H9 (cell line): ENCODE results near the gene CSRNP3. TPM values are rescaled to one million over a fixed set of nuclear protein-coding genes. Genes with fewer than 3 reads are reported as not detected.

Source experiments
- DNase-seq: peaks from one replicate; pipeline ENCODE4 v3.0.0-alpha.2; 2017
- H2AFZ ChIP-seq: one replicate; pipeline ENCODE4 v1.6.1; 2013; ENCODE audit warnings: mild to moderate bottlenecking, low read length, control low read depth, moderate library complexity
- H2AK5ac ChIP-seq: 2 replicates; pipeline ENCODE4 v1.6.1; 2013; ENCODE audit warnings: low read length, control low read depth, mixed read lengths; ENCODE audit not compliant: insufficient read length
- H2BK120ac ChIP-seq: one replicate; pipeline ENCODE4 v1.6.1; 2013; ENCODE audit warnings: low read depth, mild to moderate bottlenecking, low read length, control low read depth, inconsistent platforms; ENCODE audit not compliant: poor library complexity, severe bottlenecking
- H2BK12ac ChIP-seq: 2 replicates; pipeline ENCODE4 v1.6.1; 2013; ENCODE audit warnings: low read length, control low read depth, mixed read lengths, low read depth; ENCODE audit not compliant: insufficient read length
- H2BK15ac ChIP-seq: 2 replicates; pipeline ENCODE4 v1.6.1; 2013; ENCODE audit warnings: low read depth, low read length, control low read depth
- H2BK20ac ChIP-seq: one replicate; pipeline ENCODE4 v1.6.1; 2013; ENCODE audit warnings: low read depth, mild to moderate bottlenecking, low read length, control low read depth, inconsistent platforms; ENCODE audit not compliant: poor library complexity, severe bottlenecking
- H2BK5ac ChIP-seq: 2 replicates; pipeline ENCODE4 v1.6.1; 2013; ENCODE audit warnings: low read length, control low read depth, mixed read lengths; ENCODE audit not compliant: insufficient read length
- H3K14ac ChIP-seq: 2 replicates; pipeline ENCODE4 v1.6.1; 2013; ENCODE audit warnings: low read length, control low read depth; ENCODE audit not compliant: insufficient read depth
- H3K18ac ChIP-seq: 2 replicates; pipeline ENCODE4 v1.6.1; 2013; ENCODE audit warnings: low read depth, mild to moderate bottlenecking, mixed read lengths, low read length, control low read depth; ENCODE audit not compliant: insufficient read length
- H3K23ac ChIP-seq: 2 replicates; pipeline ENCODE4 v1.6.1; 2013; ENCODE audit warnings: low read length, control low read depth, mixed read lengths, low read depth; ENCODE audit not compliant: insufficient read length
- H3K23me2 ChIP-seq: 2 replicates; pipeline ENCODE4 v1.6.1; 2013; ENCODE audit warnings: low read depth, mild to moderate bottlenecking, mixed read lengths, low read length, control low read depth; ENCODE audit not compliant: insufficient read length, poor library complexity, severe bottlenecking
- H3K27ac ChIP-seq: 2 replicates; pipeline ENCODE4 v1.5.1; 2013; ENCODE audit warnings: low read length, control low read depth, mixed read lengths, low read depth; ENCODE audit not compliant: insufficient read length
- H3K27me3 ChIP-seq: 2 replicates; pipeline ENCODE4 v1.6.1; 2013; ENCODE audit warnings: low read length, control low read depth, inconsistent platforms; ENCODE audit not compliant: insufficient read depth
- H3K4ac ChIP-seq: 2 replicates; pipeline ENCODE4 v1.6.1; 2013; ENCODE audit warnings: low read depth, mild to moderate bottlenecking, control low read depth, inconsistent platforms, low read length, moderate library complexity
- H3K4me1 ChIP-seq: 2 replicates; pipeline ENCODE4 v1.6.1; 2013; ENCODE audit warnings: low read length, control low read depth, inconsistent platforms; ENCODE audit not compliant: insufficient read depth
- H3K4me2 ChIP-seq: 2 replicates; pipeline ENCODE4 v1.6.1; 2013; ENCODE audit warnings: low read length, control low read depth, mixed read lengths; ENCODE audit not compliant: insufficient read length, insufficient read depth
- H3K56ac ChIP-seq: 2 replicates; pipeline ENCODE4 v1.6.1; 2013; ENCODE audit warnings: low read depth, mild to moderate bottlenecking, mixed read lengths, low read length, control low read depth; ENCODE audit not compliant: insufficient read length
- H3K79me1 ChIP-seq: 2 replicates; pipeline ENCODE4 v1.6.1; 2013; ENCODE audit warnings: low read depth, mild to moderate bottlenecking, moderate library complexity, low read length, control low read depth, inconsistent platforms; ENCODE audit not compliant: insufficient read depth, poor library complexity, severe bottlenecking
- H3K79me2 ChIP-seq: 2 replicates; pipeline ENCODE4 v1.6.1; 2013; ENCODE audit warnings: low read length, control low read depth, inconsistent platforms; ENCODE audit not compliant: insufficient read depth
- H3K9ac ChIP-seq: 2 replicates; pipeline ENCODE4 v1.6.1; 2013; ENCODE audit warnings: low read length, control low read depth, mixed read lengths; ENCODE audit not compliant: insufficient read length; ENCODE audit errors: extremely low read depth
- H3K9me3 ChIP-seq: one replicate; pipeline ENCODE4 v1.6.1; 2013; ENCODE audit warnings: low read depth, low read length, inconsistent platforms; ENCODE audit not compliant: control insufficient read depth
- H3T11ph ChIP-seq: one replicate; pipeline ENCODE4 v1.6.1; 2013; ENCODE audit warnings: mild to moderate bottlenecking, low read length, control low read depth, inconsistent platforms
- H4K20me1 ChIP-seq: one replicate; pipeline ENCODE4 v1.6.1; 2013; ENCODE audit not compliant: control insufficient read depth, insufficient read length, insufficient read depth
- H4K5ac ChIP-seq: 2 replicates; pipeline ENCODE4 v1.6.1; 2013; ENCODE audit warnings: low read depth, mild to moderate bottlenecking, mixed read lengths, low read length, control low read depth; ENCODE audit not compliant: insufficient read length
- H4K8ac ChIP-seq: replicated peaks from 2 replicates; pipeline ENCODE4 v1.6.1; 2013; ENCODE audit warnings: low read length, control low read depth, mixed read lengths, low read depth; ENCODE audit not compliant: insufficient read length
- H4K91ac ChIP-seq: 2 replicates; pipeline ENCODE4 v1.6.1; 2013; ENCODE audit warnings: low read depth, mild to moderate bottlenecking, moderate library complexity, mixed read lengths, low read length, control low read depth; ENCODE audit not compliant: insufficient read length
- H3K27ac Mint-ChIP-seq, 3 experiments: 2 replicates in 2 of 3; 3 replicates in 1 of 3; pipeline ENCODE4 v1.8.0; 2020 to 2021; ENCODE audit warnings: mixed read lengths in 3 of 3, mild to moderate bottlenecking in 1 of 3, moderate library complexity in 1 of 3
- H3K27me3 Mint-ChIP-seq: 2 replicates; pipeline ENCODE4 v1.8.0; 2021; ENCODE audit warnings: low read depth, mild to moderate bottlenecking, moderate library complexity, mixed read lengths
- H3K36me3 Mint-ChIP-seq, 3 experiments: 2 replicates in 2 of 3; 3 replicates in 1 of 3; pipeline ENCODE4 v1.8.0; 2020 to 2021; ENCODE audit warnings: low read depth in 3 of 3, mixed read lengths in 3 of 3; ENCODE audit not compliant: insufficient read depth in 1 of 3
- H3K4me1 Mint-ChIP-seq, 2 experiments: 2 replicates each; pipeline ENCODE4 v1.8.0; 2020; ENCODE audit warnings: mixed read lengths in 2 of 2
- H3K4me3 Mint-ChIP-seq, 2 experiments: 2 replicates in 1 of 2; 3 replicates in 1 of 2; pipeline ENCODE4 v1.8.0; 2020 to 2021; ENCODE audit warnings: mild to moderate bottlenecking in 2 of 2, mixed read lengths in 2 of 2, moderate library complexity in 1 of 2
- H3K9me3 Mint-ChIP-seq, 2 experiments: 2 replicates in 1 of 2; 3 replicates in 1 of 2; pipeline ENCODE4 v1.8.0; 2020; ENCODE audit warnings: mild to moderate bottlenecking in 2 of 2, mixed read lengths in 2 of 2, moderate library complexity in 1 of 2
- WGBS: extraction: QIAGEN DNeasy Blood & Tissue Kit; methylation state at CpG from one replicate; pipeline ENCODE4 v1.1.7; 2013; ENCODE audit warnings: missing lambda C conversion rate, low lambda C conversion rate, mixed read lengths; ENCODE audit not compliant: insufficient read length; ENCODE audit errors: extremely low coverage; 5-methylcytosine and 5-hydroxymethylcytosine counted together
- total RNA-seq: library from RNA; stranded (reverse); gene quantifications from 2 replicates; pipeline ENCODE4 v1.2.1, GENCODE V29; 2021
- TF ChIP-seq, protein P1 (sequence below): fragments of 200-600 bp; sonication (generic); conservative IDR thresholded peaks from 3 replicates; pipeline ENCODE4 v1.8.0; 2021; ENCODE audit warnings: antibody characterized with exemption, mild to moderate bottlenecking

CSRNP3 gene
- total RNA-seq, 1 experiment from 2014 or later, result 3.6 TPM

DNA sequence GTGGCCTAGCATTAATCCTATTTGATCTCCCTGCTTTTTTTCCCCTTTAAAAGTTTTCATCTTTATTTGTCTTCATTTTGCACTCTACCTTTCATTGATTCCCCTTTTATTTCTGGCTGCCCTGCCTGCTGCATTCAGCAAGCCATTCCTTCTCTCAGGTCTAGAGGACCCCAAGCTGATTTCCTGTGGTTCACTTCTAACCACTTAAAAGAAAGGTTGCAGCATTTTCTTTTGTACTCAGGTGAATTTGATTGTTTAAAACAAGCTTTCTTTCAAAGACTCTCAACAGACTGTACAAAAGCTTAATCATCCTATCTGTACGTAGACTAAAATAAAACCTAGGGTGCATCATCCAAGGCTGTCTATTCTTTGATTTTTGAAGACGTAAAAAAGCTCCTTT, 160.3 kb downstream of the CSRNP3 start:
- Histone ChIP-seq H3K79me1 (no peaks in the 10 kb centered on the region), H3K4me2 (no peak overlapping the region)

More for the DNA sequence above, 160.3 kb downstream of the CSRNP3 start:
- H3K79me2 ChIP-seq, result no peaks in the 10 kb centered on the region
- H3K4ac ChIP-seq, result no peak overlapping the region
- Mint-ChIP-seq H3K4me1 (peaks cover 48% of the 10 kb centered on the region in 2 experiments), H3K36me3 (no peaks in the 10 kb centered on the region; a peak in 2 of 7 replicates), H3K27me3 (no peaks in the 10 kb centered on the region), H3K4me3 (no peak overlapping the region), H3K9me3 (no peaks in the 10 kb centered on the region), H3K27ac (peak overlapping the region; percentile 4 to 65 (median 60); a peak in 4 of 7 replicates)
- H2BK120ac ChIP-seq, result no peak overlapping the region
- no peaks in the 10 kb centered on the region for H3K23me2 ChIP-seq
- no peak overlapping the region for H3K56ac ChIP-seq
- H3K14ac ChIP-seq, result no peak overlapping the region
- peaks cover 8% of the 10 kb centered on the region; the same call in 1 of the 2 replicates for H3K4me1 ChIP-seq
- no peak overlapping the region for H2AFZ ChIP-seq
- H4K20me1 ChIP-seq, result no peaks in the 10 kb centered on the region
- no peak overlapping the region for H2BK12ac ChIP-seq
- H2BK20ac ChIP-seq, result no peak overlapping the region
- no peak overlapping the region for H3K27ac ChIP-seq
- no peak overlapping the region for H3K9ac ChIP-seq
- H4K91ac ChIP-seq, result no peak overlapping the region
- H2BK5ac ChIP-seq, result no peak overlapping the region
- no peak overlapping the region for H2AK5ac ChIP-seq
- no peaks in the 10 kb centered on the region for H3K27me3 ChIP-seq
- H3K23ac ChIP-seq, result no peak overlapping the region
- H3T11ph ChIP-seq, result no peak overlapping the region
- TF ChIP-seq, protein P1, sequence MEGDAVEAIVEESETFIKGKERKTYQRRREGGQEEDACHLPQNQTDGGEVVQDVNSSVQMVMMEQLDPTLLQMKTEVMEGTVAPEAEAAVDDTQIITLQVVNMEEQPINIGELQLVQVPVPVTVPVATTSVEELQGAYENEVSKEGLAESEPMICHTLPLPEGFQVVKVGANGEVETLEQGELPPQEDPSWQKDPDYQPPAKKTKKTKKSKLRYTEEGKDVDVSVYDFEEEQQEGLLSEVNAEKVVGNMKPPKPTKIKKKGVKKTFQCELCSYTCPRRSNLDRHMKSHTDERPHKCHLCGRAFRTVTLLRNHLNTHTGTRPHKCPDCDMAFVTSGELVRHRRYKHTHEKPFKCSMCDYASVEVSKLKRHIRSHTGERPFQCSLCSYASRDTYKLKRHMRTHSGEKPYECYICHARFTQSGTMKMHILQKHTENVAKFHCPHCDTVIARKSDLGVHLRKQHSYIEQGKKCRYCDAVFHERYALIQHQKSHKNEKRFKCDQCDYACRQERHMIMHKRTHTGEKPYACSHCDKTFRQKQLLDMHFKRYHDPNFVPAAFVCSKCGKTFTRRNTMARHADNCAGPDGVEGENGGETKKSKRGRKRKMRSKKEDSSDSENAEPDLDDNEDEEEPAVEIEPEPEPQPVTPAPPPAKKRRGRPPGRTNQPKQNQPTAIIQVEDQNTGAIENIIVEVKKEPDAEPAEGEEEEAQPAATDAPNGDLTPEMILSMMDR, result no peak
- H2BK15ac ChIP-seq, result no peak overlapping the region
- WGBS, result no CpG with 5 or more reads among the region's 2 CpGs
- H4K5ac ChIP-seq, result no peak overlapping the region
- no peaks in the 10 kb centered on the region for H3K9me3 ChIP-seq
- DNase-seq, result no peak
- H3K18ac ChIP-seq, result no peak overlapping the region
- H4K8ac ChIP-seq, result no peak overlapping the region
